HEK293T (cell line): Measurements from ENCODE around the gene STAT5B.
"Not testable (repeated sequence)": the region's sequence is repeated elsewhere in the genome, so short reads cannot be mapped to it uniquely, and the experiment has no call there.

Experiments used
- CTCF ChIA-PET: fragments of 350-600 bp; formaldehyde crosslinking; extraction: SDS; loops from one replicate; lab custom pipeline; 2021; ENCODE audit warnings: antibody characterized with exemption, inconsistent platforms; lab: Yijun Ruan, JAX
- POLR2A ChIA-PET: fragments of 350-600 bp; formaldehyde crosslinking; extraction: SDS; loops from one replicate; lab custom pipeline; 2020; ENCODE audit warnings: antibody characterized with exemption, inconsistent platforms; lab: Yijun Ruan, JAX
- DNase-seq: peaks from one replicate; pipeline ENCODE4 v3.0.0; 2012; ENCODE audit warnings: mixed read lengths; ENCODE audit errors: extremely low spot score
- ARNT ChIP-seq: fragments of 450-650 bp; IDR thresholded peaks from 2 replicates; pipeline ENCODE4 v1.6.1; 2017; ENCODE audit warnings: mild to moderate bottlenecking
- BHLHE40 ChIP-seq: fragments of 450-650 bp; IDR thresholded peaks from 2 replicates; pipeline ENCODE4 v1.6.1; 2016; ENCODE audit warnings: mild to moderate bottlenecking, moderate library complexity, borderline replicate concordance
- CTBP1 ChIP-seq: fragments of 450-650 bp; IDR thresholded peaks from 2 replicates; pipeline ENCODE4 v1.6.1; 2016; ENCODE audit warnings: borderline replicate concordance
- ELF4 ChIP-seq: fragments of 450-650 bp; IDR thresholded peaks from 2 replicates; pipeline ENCODE4 v1.6.1; 2017; ENCODE audit warnings: antibody characterized with exemption
- FOXA1 ChIP-seq: fragments of 450-650 bp; IDR thresholded peaks from 2 replicates; pipeline ENCODE4 v1.6.1; 2016; ENCODE audit warnings: mild to moderate bottlenecking
- FOXK2 ChIP-seq: fragments of 450-650 bp; IDR thresholded peaks from 2 replicates; pipeline ENCODE4 v1.6.1; 2016; ENCODE audit warnings: mild to moderate bottlenecking
- FOXM1 ChIP-seq: fragments of 450-650 bp; IDR thresholded peaks from 2 replicates; pipeline ENCODE4 v1.6.1; 2017; ENCODE audit warnings: mild to moderate bottlenecking, borderline replicate concordance
- HDGF ChIP-seq: fragments of 450-650 bp; IDR thresholded peaks from 2 replicates; pipeline ENCODE4 v1.6.1; 2017; ENCODE audit warnings: antibody characterized with exemption, borderline replicate concordance
- L3MBTL2 ChIP-seq: fragments of 450-650 bp; conservative IDR thresholded peaks from 2 replicates; pipeline ENCODE4 v1.6.1; 2016; ENCODE audit warnings: mild to moderate bottlenecking
- LEF1 ChIP-seq: fragments of 450-650 bp; IDR thresholded peaks from 2 replicates; pipeline ENCODE4 v1.6.1; 2017; ENCODE audit warnings: mild to moderate bottlenecking, borderline replicate concordance
- NFRKB ChIP-seq: fragments of 450-650 bp; IDR thresholded peaks from 2 replicates; pipeline ENCODE4 v1.6.1; 2016; ENCODE audit warnings: mild to moderate bottlenecking, moderate library complexity
- PKNOX1 ChIP-seq: fragments of 450-650 bp; IDR thresholded peaks from 2 replicates; pipeline ENCODE4 v1.6.1; 2016
- SP1 ChIP-seq: fragments of 450-650 bp; IDR thresholded peaks from 2 replicates; pipeline ENCODE4 v1.6.1; 2017
- SUZ12 ChIP-seq: fragments of 450-650 bp; IDR thresholded peaks from 2 replicates; pipeline ENCODE4 v1.6.1; 2016; ENCODE audit warnings: mild to moderate bottlenecking
- TARDBP ChIP-seq: fragments of 450-650 bp; IDR thresholded peaks from 2 replicates; pipeline ENCODE4 v1.6.1; 2016
- ZNF384 ChIP-seq: fragments of 450-650 bp; IDR thresholded peaks from 2 replicates; pipeline ENCODE4 v1.6.1; 2016

The STAT5B gene

GRCh38 chr17:42212382-42212781 is 63.8 kb downstream of the STAT5B start:
- TF ChIP-seq ELF4 (no peak), LEF1 (no peak), BHLHE40 (no peak), FOXK2 (no peak), L3MBTL2 (no peak), TARDBP (no peak), CTBP1 (no peak), SP1 (no peak), NFRKB (no peak), FOXA1 (no peak), PKNOX1 (no peak), HDGF (no peak), ZNF384 (no peak)
- no peak for DNase-seq
- ChIA-PET POLR2A (no interaction called here), CTCF (interaction anchor here (1.2 to 1.7 kb wide), 2 partner anchors 10 to 39 kb away, joined by 3 to 7 read pairs; no protein-coding TSS in a partner anchor)

- CTCF ChIA-PET: interaction anchor here (0.6 to 1.7 kb wide), 4 partner anchors 10 to 67 kb away, joined by 3 to 7 read pairs (median 3); no protein-coding TSS in a partner anchor
- POLR2A ChIA-PET, DNase-seq: not testable (repeated sequence)
Measured at GRCh38 chr17:42211921-42212341, 64.3 kb downstream of the STAT5B start.

GRCh38 chr17:42210046-42210445 is 66.1 kb downstream of the STAT5B start:
- ChIA-PET CTCF (no interaction called here), POLR2A (no interaction called here)
- DNase-seq: no peak
- TF ChIP-seq FOXK2: no peak
- TF ChIP-seq HDGF: no peak
- TF ChIP-seq SUZ12: no peak
- TF ChIP-seq NFRKB: no peak
- no peak for TF ChIP-seq L3MBTL2

GRCh38 chr17:42206153-42206612 is 70.0 kb downstream of the STAT5B start:
- POLR2A ChIA-PET, CTCF ChIA-PET, DNase-seq: not testable (repeated sequence)

- CTCF ChIA-PET: no interaction called here
- POLR2A ChIA-PET: no interaction called here
- no peak for TF ChIP-seq ZNF384
- TF ChIP-seq ARNT: no peak
- no peak for TF ChIP-seq FOXK2
- no peak for TF ChIP-seq FOXA1
- TF ChIP-seq ELF4: no peak
- no peak for TF ChIP-seq SUZ12
- no peak for TF ChIP-seq HDGF
- TF ChIP-seq L3MBTL2: no peak
- TF ChIP-seq CTBP1: no peak
- no peak for TF ChIP-seq BHLHE40
- no peak for TF ChIP-seq NFRKB
- TF ChIP-seq TARDBP: no peak
- TF ChIP-seq FOXM1: no peak
- no peak for TF ChIP-seq LEF1
- no peak for TF ChIP-seq PKNOX1
- TF ChIP-seq SP1: no peak
Measured at GRCh38 chr17:42203354-42203753, 72.8 kb downstream of the STAT5B start.

GRCh38 chr17:42202696-42203095 is 73.5 kb downstream of the STAT5B start:
- TF ChIP-seq ELF4: no peak
- no peak for TF ChIP-seq NFRKB
- TF ChIP-seq SP1: no peak
- no peak for TF ChIP-seq ARNT
- no peak for TF ChIP-seq LEF1
- TF ChIP-seq BHLHE40: no peak
- TF ChIP-seq SUZ12: no peak
- TF ChIP-seq TARDBP: no peak
- no peak for TF ChIP-seq HDGF
- no peak for TF ChIP-seq ZNF384
- TF ChIP-seq CTBP1: no peak
- TF ChIP-seq L3MBTL2: no peak
- TF ChIP-seq PKNOX1: no peak
- TF ChIP-seq FOXM1: no peak
- no peak for TF ChIP-seq FOXA1
- TF ChIP-seq FOXK2: no peak
- CTCF ChIA-PET: no interaction called here
- no peak for DNase-seq
- POLR2A ChIA-PET: no interaction called here

More at GRCh38 chr17:42203354-42203753, 72.8 kb downstream of the STAT5B start:
- DNase-seq: no peak

GRCh38 chr17:42202159-42202558 is 74.0 kb downstream of the STAT5B start:
- POLR2A ChIA-PET: no interaction called here
- DNase-seq: no peak
- CTCF ChIA-PET: interaction anchor here (0.6 kb wide), 1 partner anchor 20 kb away, joined by 3 read pairs; no protein-coding TSS in a partner anchor
- TF ChIP-seq FOXK2: no peak
- TF ChIP-seq SUZ12: no peak
- no peak for TF ChIP-seq ARNT
- TF ChIP-seq NFRKB: no peak
- no peak for TF ChIP-seq SP1
- no peak for TF ChIP-seq FOXM1
- no peak for TF ChIP-seq CTBP1
- TF ChIP-seq ELF4: no peak
- TF ChIP-seq TARDBP: no peak
- no peak for TF ChIP-seq LEF1
- TF ChIP-seq L3MBTL2: no peak
- no peak for TF ChIP-seq PKNOX1
- TF ChIP-seq BHLHE40: no peak
- no peak for TF ChIP-seq FOXA1
- TF ChIP-seq ZNF384: no peak
- TF ChIP-seq HDGF: no peak
